A549 (cell line): ENCODE results near the gene NDUFC1. TPM values are rescaled to one million over a fixed set of nuclear protein-coding genes. Genes with fewer than 3 reads are reported as not detected.
"Not testable (repeated sequence)": the region's sequence is repeated elsewhere in the genome, so short reads cannot be mapped to it uniquely, and the experiment has no call there.

ENCODE experiments used
- ATAC-seq, 2 experiments: fragments of 200-7000 bp in 1 of 2; fragments of >200 bp in 1 of 2; cut with Nextera tagmentation in 1 of 2; cut with Tn5 transposase in 1 of 2; 3 replicates each; pipeline versions ENCODE4 v1.8.0 to v1.9.1; 2018 to 2020; ENCODE audit warnings: mild to moderate bottlenecking in 1 of 2, moderate library complexity in 1 of 2
- CTCF ChIA-PET: fragments of 300-600 bp; sonication (Branson Sonifier 250); formaldehyde crosslinking; extraction: SDS; loops from one replicate; lab custom pipeline; 2021; ENCODE audit warnings: antibody characterized with exemption, inconsistent platforms; lab: Yijun Ruan, JAX
- POLR2A ChIA-PET: fragments of 350-600 bp; formaldehyde crosslinking; extraction: SDS; loops from one replicate; lab custom pipeline; 2021; ENCODE audit warnings: antibody characterized with exemption, inconsistent platforms; lab: Yijun Ruan, JAX
- DNase-seq, 2 experiments: peaks; one replicate each; pipeline versions ENCODE4 v3.0.0 to v3.0.0-alpha.2; 2011 to 2016; ENCODE audit warnings: low read depth in 1 of 2, low spot score in 1 of 2
- FAIRE-seq: peaks from 2 replicates; lab custom pipeline; 2011; peaks lifted over from hg19 to GRCh38; lab: Jason Lieb, UNC
- H3K27ac ChIP-seq, 2 experiments: fragments of >200 bp; sonication (Bioruptor Twin); formaldehyde crosslinking; 3 replicates each; pipeline ENCODE4 v1.5.1; 2016 to 2017
- H3K4me1 ChIP-seq: fragments of >200 bp; sonication (Bioruptor Twin); formaldehyde crosslinking; 3 replicates; pipeline ENCODE4 v1.6.1; 2016
- H3K4me2 ChIP-seq: fragments of >200 bp; sonication (Bioruptor Twin); formaldehyde crosslinking; 3 replicates; pipeline ENCODE4 v1.6.1; 2016
- H3K4me3 ChIP-seq: fragments of >200 bp; sonication (Bioruptor Twin); formaldehyde crosslinking; 3 replicates; pipeline ENCODE4 v1.5.1; 2016
- H3K9me3 ChIP-seq: fragments of >200 bp; sonication (Bioruptor Twin); formaldehyde crosslinking; 3 replicates; pipeline ENCODE4 v1.6.1; 2016
- CBX2 ChIP-seq: fragments of 200-600 bp; sonication (generic); IDR thresholded peaks from 2 replicates; pipeline ENCODE4 v1.6.1; 2016; ENCODE audit warnings: low read depth, mild to moderate bottlenecking, borderline replicate concordance
- CEBPB ChIP-seq, 2 experiments: fragments of >200 bp in 1 of 2; sonication (Bioruptor Twin) in 1 of 2; formaldehyde crosslinking in 1 of 2; IDR thresholded peaks; 2 replicates each; pipeline ENCODE4 v1.6.1; 2012 to 2016
- EHF ChIP-seq: fragments of 250-450 bp; sonication (Bioruptor Pico); IDR thresholded peaks from 2 replicates; pipeline ENCODE4 v1.5.0; 2020; ENCODE audit warnings: mild to moderate bottlenecking
- EHMT2 ChIP-seq: fragments of 200-600 bp; sonication (generic); IDR thresholded peaks from 2 replicates; pipeline ENCODE4 v1.6.1; 2016; ENCODE audit warnings: antibody characterized with exemption, low read depth, mild to moderate bottlenecking, moderate library complexity
- ELK1 ChIP-seq: fragments of 150-350 bp; IDR thresholded peaks from 2 replicates; pipeline ENCODE4 v1.6.1; 2014; ENCODE audit warnings: low read depth, mild to moderate bottlenecking, low read length
- FOSB ChIP-seq: fragments of 250-450 bp; sonication (Bioruptor Pico); IDR thresholded peaks from 2 replicates; pipeline ENCODE4 v1.5.0; 2020; ENCODE audit warnings: mild to moderate bottlenecking, moderate library complexity
- FOXS1 ChIP-seq: fragments of 250-450 bp; sonication (Bioruptor Pico); IDR thresholded peaks from 2 replicates; pipeline ENCODE4 v1.5.0; 2020; ENCODE audit warnings: mild to moderate bottlenecking, moderate library complexity
- GATA3 ChIP-seq: IDR thresholded peaks from 2 replicates; pipeline ENCODE4 v1.6.1; 2012; ENCODE audit warnings: borderline replicate concordance
- HES2 ChIP-seq: fragments of >200 bp; sonication (Bioruptor Twin); formaldehyde crosslinking; IDR thresholded peaks from 2 replicates; pipeline ENCODE4 v1.6.1; 2016
- HMGXB4 ChIP-seq: fragments of 250-450 bp; sonication (Bioruptor Pico); IDR thresholded peaks from 2 replicates; pipeline ENCODE4 v1.5.0; 2021; ENCODE audit warnings: mild to moderate bottlenecking, moderate library complexity, borderline replicate concordance
- HOXA7 ChIP-seq: fragments of 250-450 bp; sonication (Bioruptor Pico); IDR thresholded peaks from 2 replicates; pipeline ENCODE4 v1.5.0; 2020; ENCODE audit warnings: mild to moderate bottlenecking, moderate library complexity
- HOXB13 ChIP-seq: fragments of 250-450 bp; sonication (Bioruptor Pico); IDR thresholded peaks from 2 replicates; pipeline ENCODE4 v1.5.0; 2020; ENCODE audit warnings: low read depth, mild to moderate bottlenecking, moderate library complexity
- JUN ChIP-seq, 2 experiments: fragments of >200 bp; sonication (Bioruptor Twin); formaldehyde crosslinking; IDR thresholded peaks; 2 replicates in 1 of 2; 3 replicates in 1 of 2; pipeline ENCODE4 v1.6.1; 2016 to 2017
- KDM1A ChIP-seq: fragments of 200-600 bp; sonication (generic); IDR thresholded peaks from 2 replicates; pipeline ENCODE4 v1.6.1; 2016; ENCODE audit warnings: low read depth, mild to moderate bottlenecking
- MAFK ChIP-seq: fragments of 450-650 bp; IDR thresholded peaks from 2 replicates; pipeline ENCODE4 v1.6.1; 2014; ENCODE audit not compliant: partially characterized antibody
- MAX ChIP-seq: IDR thresholded peaks from 2 replicates; pipeline ENCODE4 v1.6.1; 2012
- NFE2L2 ChIP-seq: fragments of 150-350 bp; conservative IDR thresholded peaks from 2 replicates; pipeline ENCODE4 v1.6.1; 2014; ENCODE audit warnings: low read length
- NPAS2 ChIP-seq: fragments of 250-450 bp; sonication (Bioruptor Pico); IDR thresholded peaks from 2 replicates; pipeline ENCODE4 v1.8.0; 2022; ENCODE audit warnings: mild to moderate bottlenecking, moderate library complexity, borderline replicate concordance
- NR3C1 ChIP-seq: fragments of >200 bp; sonication (Bioruptor Twin); formaldehyde crosslinking; IDR thresholded peaks from 3 replicates; pipeline ENCODE4 v1.6.1; 2017
- PBX3 ChIP-seq: IDR thresholded peaks from 2 replicates; pipeline ENCODE4 v1.6.1; 2012
- POLR2A ChIP-seq: IDR thresholded peaks from 2 replicates; pipeline ENCODE4 v1.6.1; 2012; ENCODE audit warnings: mild to moderate bottlenecking, low read length
- POLR2AphosphoS2 ChIP-seq: conservative IDR thresholded peaks from 2 replicates; pipeline ENCODE4 v1.6.1; 2012; ENCODE audit warnings: low read length, improper control_type of control experiment, inconsistent platforms
- RCOR1 ChIP-seq: fragments of 150-350 bp; IDR thresholded peaks from 2 replicates; pipeline ENCODE4 v1.6.1; 2014; ENCODE audit warnings: antibody characterized with exemption, low read length, low read depth
- SMC3 ChIP-seq: fragments of >200 bp; sonication (Bioruptor Twin); formaldehyde crosslinking; IDR thresholded peaks from 3 replicates; pipeline ENCODE4 v1.6.1; 2018; ENCODE audit warnings: inconsistent platforms
- SREBF2 ChIP-seq: fragments of 450-650 bp; IDR thresholded peaks from 2 replicates; pipeline ENCODE4 v1.6.1; 2014; ENCODE audit warnings: mild to moderate bottlenecking, moderate library complexity
- TFCP2L1 ChIP-seq: fragments of 250-450 bp; sonication (Bioruptor Pico); IDR thresholded peaks from 2 replicates; pipeline ENCODE4 v1.5.0; 2021; ENCODE audit warnings: mild to moderate bottlenecking
- ZC3H11A ChIP-seq: fragments of 450-650 bp; IDR thresholded peaks from 2 replicates; pipeline ENCODE4 v1.6.1; 2014; ENCODE audit warnings: antibody characterized with exemption, mild to moderate bottlenecking
- ZNF302 ChIP-seq: fragments of 250-450 bp; sonication (Bioruptor Pico); IDR thresholded peaks from 2 replicates; pipeline ENCODE4 v1.9.0; 2021; ENCODE audit warnings: inconsistent platforms, mild to moderate bottlenecking, moderate library complexity
- WGBS: methylation state at CpG from one replicate; pipeline ENCODE4 v1.1.6; 2017; ENCODE audit errors: missing lambda C conversion rate; 5-methylcytosine and 5-hydroxymethylcytosine counted together
- polyA plus RNA-seq, 4 experiments: library from polyadenylated mRNA; depleted of rRNA in 3 of 4; stranded (reverse); fragments of >200 nt; fragmentation: RNase III in 1 of 4; extraction: RNeasy Plus Mini Kit Qiagen cat#74134 plus additional on column Dnase treatment in 1 of 4; gene quantifications; 2 replicates in 3 of 4; 3 replicates in 1 of 4; pipeline ENCODE4 v1.2.3, GENCODE V29; 2011 to 2017

Gene NDUFC1
- polyA plus RNA-seq, 2 of the 4 experiments (the other 2 are of a cell fraction): 63.3 to 111 TPM

- POLR2A ChIA-PET: no interaction called here
- H3K4me1 ChIP-seq: peaks cover 17% of the 10 kb centered on the region; the same call in 2 of the 3 replicates
- 83% methylated on average over 4 of the region's 4 CpGs for WGBS
- no peak for DNase-seq
- no peak for TF ChIP-seq SMC3
- no peak for TF ChIP-seq POLR2AphosphoS2
- TF ChIP-seq RCOR1: no peak
- no peak for TF ChIP-seq HOXA7
- TF ChIP-seq SREBF2: no peak
- TF ChIP-seq TFCP2L1: no peak
- no peak for TF ChIP-seq CBX2
- TF ChIP-seq POLR2A: no peak
- no peak for TF ChIP-seq JUN (IDR thresholded peaks at IDR 0.05)
- TF ChIP-seq PBX3: no peak
- no peak for TF ChIP-seq ZC3H11A
- TF ChIP-seq FOSB (CRISPR knock-in tag): no peak
- no peak for TF ChIP-seq MAFK
- no peak for TF ChIP-seq EHF (CRISPR knock-in tag)
- no peak for TF ChIP-seq ELK1
- no peak for TF ChIP-seq HOXB13 (CRISPR knock-in tag)
- no peak for TF ChIP-seq FOXS1 (CRISPR knock-in tag)
- no peak for TF ChIP-seq ZNF302 (CRISPR knock-in tag)
- no peak for TF ChIP-seq KDM1A
- TF ChIP-seq, all 56 proteins: peak for 0
- no peak for ATAC-seq
- Histone ChIP-seq H3K27ac (no peak overlapping the region), H3K9me3 (no peaks in the 10 kb centered on the region), H3K4me3 (no peak overlapping the region), H3K4me2 (no peak overlapping the region)
- no peak for FAIRE-seq
- CTCF ChIA-PET: interaction anchor here (0.5 to 1.5 kb wide), 2 partner anchors 11 to 249 kb away, joined by 3 to 5 read pairs; no protein-coding TSS in a partner anchor
Observed at GRCh38 chr4:139329665-139330200, 27.5 kb upstream of the NDUFC1 start.

GRCh38 chr4:139324620-139325019 lies 22.3 kb upstream of the NDUFC1 start:
- ChIA-PET CTCF (interaction anchor here (0.6 kb wide), 1 partner anchor 28 kb away, joined by 3 read pairs; no protein-coding TSS in a partner anchor), POLR2A (no interaction called here)
- Histone ChIP-seq H3K9me3 (no peaks in the 10 kb centered on the region), H3K4me2 (peak overlapping the region; percentile 34; the same call in 2 of the 3 replicates), H3K4me1 (peaks cover 28% of the 10 kb centered on the region), H3K4me3 (no peak overlapping the region), H3K27ac (no peak overlapping the region)
- no peak for TF ChIP-seq CBX2
- no peak for TF ChIP-seq POLR2A
- TF ChIP-seq EHMT2: no peak
- no peak for TF ChIP-seq MAX
- no peak for TF ChIP-seq CEBPB (IDR thresholded peaks at IDR 0.05)
- no peak for TF ChIP-seq GATA3
- no peak for TF ChIP-seq NFE2L2
- no peak for TF ChIP-seq HES2
- TF ChIP-seq EHF (CRISPR knock-in tag): no peak
- TF ChIP-seq NPAS2: no peak
- no peak for TF ChIP-seq ZC3H11A
- no peak for TF ChIP-seq NR3C1
- TF ChIP-seq MAFK: no peak
- no peak for TF ChIP-seq HMGXB4 (CRISPR knock-in tag)
- TF ChIP-seq SMC3: no peak
- 61% methylated on average over 6 of the region's 6 CpGs for WGBS
- no peak for ATAC-seq
- DNase-seq: no peak
- FAIRE-seq: no peak

GRCh38 chr4:139322541-139322940 lies 20.3 kb upstream of the NDUFC1 start:
- FAIRE-seq, ATAC-seq, H3K27ac ChIP-seq, DNase-seq, H3K4me3 ChIP-seq, POLR2A ChIA-PET, H3K9me3 ChIP-seq, H3K4me2 ChIP-seq: not testable (repeated sequence)
- H3K4me1 ChIP-seq: peaks cover 28% of the 10 kb centered on the region
- CTCF ChIA-PET: interaction anchor here (1.4 kb wide), 1 partner anchor 27 kb away, joined by 4 read pairs; no protein-coding TSS in a partner anchor
- 96% methylated on average over 6 of the region's 6 CpGs for WGBS

GRCh38 chr4:139322070-139322469 lies 19.8 kb upstream of the NDUFC1 start:
- not testable (repeated sequence) for H3K27ac ChIP-seq

More at GRCh38 chr4:139322070-139322469, 19.8 kb upstream of the NDUFC1 start:
- CTCF ChIA-PET: interaction anchor here (0.8 kb wide), 1 partner anchor 298 kb away, joined by 4 read pairs; no protein-coding TSS in a partner anchor
- POLR2A ChIA-PET, H3K9me3 ChIP-seq, H3K4me3 ChIP-seq, H3K4me2 ChIP-seq, DNase-seq, FAIRE-seq, ATAC-seq: not testable (repeated sequence)
- 28% methylated on average over 1 of the region's 1 CpG for WGBS
- peaks cover 28% of the 10 kb centered on the region for H3K4me1 ChIP-seq
